BLaER1 treated with 17β-estradiol and CSF1 and Interleukin-3, amounts not matched to agents 10 nM and 100 nM (cell line): ENCODE results near the gene RTN3.
A peak's percentile ranks its signal among the peaks of the same experiment; 100 is the strongest.
"Not testable (repeated sequence)": the region's sequence is repeated elsewhere in the genome, so short reads cannot be mapped to it uniquely, and the experiment has no call there.

Source experiments
- H3K27ac ChIP-seq, 11 experiments: shearing (Covaris generic); formaldehyde crosslinking; 2 replicates each; pipeline ENCODE4 v1.8.1; 2022
- H3K27me3 ChIP-seq, 11 experiments: shearing (Covaris generic); formaldehyde crosslinking; 2 replicates each; pipeline ENCODE4 v1.8.1; 2022
- H3K36me3 ChIP-seq, 11 experiments: shearing (Covaris generic); formaldehyde crosslinking; 2 replicates each; pipeline ENCODE4 v1.8.1; 2022
- H3K4me1 ChIP-seq, 10 experiments: shearing (Covaris generic); formaldehyde crosslinking; 2 replicates each; pipeline ENCODE4 v1.8.1; 2022
- H3K4me2 ChIP-seq, 11 experiments: shearing (Covaris generic); formaldehyde crosslinking; 2 replicates each; pipeline ENCODE4 v1.8.1; 2022
- H3K4me3 ChIP-seq, 10 experiments: shearing (Covaris generic); formaldehyde crosslinking; 2 replicates each; pipeline ENCODE4 v1.8.1; 2022
- H3K9ac ChIP-seq, 11 experiments: shearing (Covaris generic); formaldehyde crosslinking; 2 replicates each; pipeline ENCODE4 v1.8.1; 2022
- H3K9me3 ChIP-seq, 11 experiments: shearing (Covaris generic); formaldehyde crosslinking; replicated peaks in 1 of 11; 2 replicates each; pipeline ENCODE4 v1.8.1; 2022
- H4K20me1 ChIP-seq, 11 experiments: shearing (Covaris generic); formaldehyde crosslinking; 2 replicates each; pipeline ENCODE4 v1.8.1; 2022
- Cebpa-rat ChIP-seq, 11 experiments: shearing (Covaris generic); IDR thresholded peaks; 2 replicates each; pipeline ENCODE4 v1.8.1; 2022

Gene RTN3

GRCh38 chr11:63766531-63767235, 85.4 kb downstream of the RTN3 start:
- H3K27ac ChIP-seq, result peak overlapping the region in 6 of 11 experiments; percentile 79 to 90 (median 87); a peak in 9 of 22 replicates

GRCh38 chr11:63767267-63767564, 85.9 kb downstream of the RTN3 start:
- Histone ChIP-seq H3K9me3 (no peaks in the 10 kb centered on the region), H3K36me3 (peaks cover 7 to 43% (median 37%) of the 10 kb centered on the region in 11 experiments; a peak in 21 of 22 replicates), H3K27ac (peak overlapping the region in 9 of 11 experiments; percentile 79 to 90 (median 86); a peak in 14 of 22 replicates), H3K4me2 (peak overlapping the region; percentile 67 to 100 (median 98)), H3K9ac (peak overlapping the region; percentile 81 to 94 (median 90); a peak in 21 of 22 replicates), H4K20me1 (peaks cover 0 to 69% (median 54%) of the 10 kb centered on the region in 11 experiments; a peak in 19 of 22 replicates), H3K4me3 (peak overlapping the region; percentile 77 to 97 (median 92)), H3K4me1 (peaks cover 25 to 39% (median 37%) of the 10 kb centered on the region in 10 experiments), H3K27me3 (peaks cover 15 to 32% (median 27%) of the 10 kb centered on the region in 11 experiments)
- no peak for TF ChIP-seq Cebpa-rat (IDR thresholded peaks at IDR 0.05)

More at GRCh38 chr11:63766531-63767235, 85.4 kb downstream of the RTN3 start:
- peak overlapping the region; percentile 11 to 94 (median 90); a peak in 20 of 22 replicates for H3K9ac ChIP-seq
- H3K4me3 ChIP-seq, result peak overlapping the region in 9 of 10 experiments; percentile 77 to 97 (median 95); a peak in 17 of 20 replicates
- H3K27me3 ChIP-seq, result peaks cover 15 to 29% (median 27%) of the 10 kb centered on the region in 11 experiments
- H3K4me2 ChIP-seq, result peak overlapping the region; percentile 67 to 100 (median 98)
- H3K4me1 ChIP-seq, result peaks cover 25 to 39% (median 37%) of the 10 kb centered on the region in 10 experiments
- peaks cover 7 to 49% (median 42%) of the 10 kb centered on the region in 11 experiments; a peak in 21 of 22 replicates for H3K36me3 ChIP-seq
- peaks cover 0 to 75% (median 59%) of the 10 kb centered on the region in 11 experiments; a peak in 19 of 22 replicates for H4K20me1 ChIP-seq
- no peaks in the 10 kb centered on the region for H3K9me3 ChIP-seq
- no peak for TF ChIP-seq Cebpa-rat (IDR thresholded peaks at IDR 0.05)

GRCh38 chr11:63767565-63768236, 86.4 kb downstream of the RTN3 start:
- Histone ChIP-seq H4K20me1 (peaks cover 0 to 64% (median 49%) of the 10 kb centered on the region in 11 experiments; a peak in 19 of 22 replicates), H3K4me2 (peak overlapping the region; percentile 67 to 100 (median 98)), H3K9me3 (no peaks in the 10 kb centered on the region), H3K27ac (peak overlapping the region; percentile 28 to 90 (median 82); a peak in 21 of 22 replicates), H3K27me3 (peaks cover 15 to 37% (median 27%) of the 10 kb centered on the region in 11 experiments), H3K4me3 (peak overlapping the region; percentile 77 to 97 (median 92)), H3K9ac (peak overlapping the region; percentile 81 to 94 (median 90)), H3K36me3 (peaks cover 6 to 38% (median 32%) of the 10 kb centered on the region in 11 experiments; a peak in 21 of 22 replicates), H3K4me1 (peaks cover 25 to 39% (median 37%) of the 10 kb centered on the region in 10 experiments)
- TF ChIP-seq Cebpa-rat (IDR thresholded peaks at IDR 0.05), result no peak

GRCh38 chr11:63768237-63769041, 87.1 kb downstream of the RTN3 start, which contains the start of gene ZFTA:
ZFTA (minus strand) TSS chr11:63768775; CDS start chr11:63768622, 153 bp downstream.
- Histone ChIP-seq H3K9me3 (no peaks in the 10 kb centered on the region), H3K36me3 (peaks cover under 1 to 31% (median 24%) of the 10 kb centered on the region in 11 experiments; a peak in 21 of 22 replicates), H3K4me1 (peaks cover 25 to 39% (median 37%) of the 10 kb centered on the region in 10 experiments), H3K4me3 (peak within 1 kb of the TSS; percentile 77 to 97 (median 92)), H3K27ac (peak within 1 kb of the TSS; percentile 42 to 90 (median 82); a peak in 21 of 22 replicates), H4K20me1 (peaks cover 0 to 57% (median 41%) of the 10 kb centered on the region in 11 experiments; a peak in 19 of 22 replicates), H3K9ac (peak within 1 kb of the TSS; percentile 81 to 94 (median 90)), H3K4me2 (peak within 1 kb of the TSS; percentile 67 to 100 (median 98)), H3K27me3 (peaks cover 15 to 38% (median 27%) of the 10 kb centered on the region in 11 experiments)
- no peak for TF ChIP-seq Cebpa-rat (IDR thresholded peaks at IDR 0.05)

- no peak for TF ChIP-seq Cebpa-rat (IDR thresholded peaks at IDR 0.05)
- Histone ChIP-seq H4K20me1 (peaks cover 0 to 50% (median 39%) of the 10 kb centered on the region in 11 experiments; a peak in 19 of 22 replicates), H3K4me1 (peaks cover 25 to 39% (median 37%) of the 10 kb centered on the region in 10 experiments), H3K4me3 (peak overlapping the region; percentile 77 to 97 (median 92)), H3K4me2 (peak overlapping the region; percentile 67 to 100 (median 98)), H3K36me3 (peaks cover 0 to 25% (median 19%) of the 10 kb centered on the region in 11 experiments; a peak in 19 of 22 replicates), H3K27ac (peak overlapping the region; percentile 42 to 90 (median 82); a peak in 21 of 22 replicates), H3K9me3 (no peaks in the 10 kb centered on the region), H3K9ac (peak overlapping the region; percentile 81 to 94 (median 90)), H3K27me3 (peaks cover 15 to 38% (median 27%) of the 10 kb centered on the region in 11 experiments)
These were observed 87.9 kb downstream of the RTN3 start for GRCh38 chr11:63769042-63769713.

GRCh38 chr11:63769714-63770455, 88.6 kb downstream of the RTN3 start:
- Histone ChIP-seq H3K4me1 (peaks cover 25 to 37% (median 35%) of the 10 kb centered on the region in 10 experiments), H3K4me3 (peak overlapping the region; percentile 77 to 97 (median 92)), H3K27me3 (peaks cover 15 to 38% (median 27%) of the 10 kb centered on the region in 11 experiments), H4K20me1 (peaks cover 0 to 43% (median 32%) of the 10 kb centered on the region in 11 experiments; a peak in 19 of 22 replicates), H3K27ac (peak overlapping the region in 9 of 11 experiments; percentile 69 to 90 (median 86); a peak in 14 of 22 replicates), H3K9ac (peak overlapping the region; percentile 81 to 94 (median 90)), H3K9me3 (no peaks in the 10 kb centered on the region), H3K4me2 (peak overlapping the region; percentile 67 to 100 (median 98)), H3K36me3 (peaks cover 0 to 18% (median 12%) of the 10 kb centered on the region in 11 experiments; a peak in 15 of 22 replicates)
- no peak for TF ChIP-seq Cebpa-rat (IDR thresholded peaks at IDR 0.05)

- Histone ChIP-seq H3K4me3 (no peak overlapping the region), H4K20me1 (peaks cover 0 to 34% (median 23%) of the 10 kb centered on the region in 11 experiments; a peak in 19 of 22 replicates), H3K27me3 (peaks cover 15 to 38% (median 27%) of the 10 kb centered on the region in 11 experiments), H3K36me3 (peaks cover 0 to 9% (median 5%) of the 10 kb centered on the region in 11 experiments; a peak in 6 of 22 replicates), H3K9ac (no peak overlapping the region), H3K27ac (no peak overlapping the region), H3K4me1 (peaks cover 21 to 28% (median 26%) of the 10 kb centered on the region in 10 experiments), H3K4me2 (0 out of 22 replicates have a peak overlapping the region, but pooled peaks of 1 of the 11 experiments have one; percentile 97), H3K9me3 (no peaks in the 10 kb centered on the region)
- no peak; a peak in 1 of 22 replicates for TF ChIP-seq Cebpa-rat (IDR thresholded peaks at IDR 0.05)
These were observed 89.5 kb downstream of the RTN3 start for GRCh38 chr11:63770763-63771162.

- H3K4me3 ChIP-seq, H3K9me3 ChIP-seq, H3K9ac ChIP-seq, H3K4me2 ChIP-seq, H3K27ac ChIP-seq, H3K36me3 ChIP-seq: not testable (repeated sequence)
- Histone ChIP-seq H3K4me1 (peaks cover 10 to 17% (median 16%) of the 10 kb centered on the region in 10 experiments), H3K27me3 (peaks cover 15 to 38% (median 27%) of the 10 kb centered on the region in 11 experiments), H4K20me1 (peaks cover 0 to 24% (median 12%) of the 10 kb centered on the region in 11 experiments; a peak in 19 of 22 replicates)
These were observed 90.5 kb downstream of the RTN3 start for GRCh38 chr11:63771741-63772318.
